Measurements from ENCODE around the gene KCNN3. TPM values are rescaled to one million over a fixed set of nuclear protein-coding genes. Genes with fewer than 3 reads are reported as not detected.

Gene KCNN3
- total and polyA plus RNA-seq, 2 donors (not counting 1 experiment from before 2014, with no cell fraction given) = 0.17 to 0.82 TPM

GRCh38 chr1:154717528-154717924 lies 152.6 kb downstream of the KCNN3 start:
- no peak overlapping the region for H3K9ac ChIP-seq (ENCODE audit: low read length)
- no peaks in the 10 kb centered on the region for H4K20me1 ChIP-seq (ENCODE audit: control insufficient read depth, insufficient read depth, low read length, poor library complexity, severe bottlenecking)
- intact Hi-C loops (cut with micrococcal nuclease) = no loop called here
- no peak overlapping the region for H3K4me3 ChIP-seq (ENCODE audit: control extremely low read depth in 1 of 5, extremely low read depth in 1 of 5, insufficient read depth in 1 of 5, low read depth in 2 of 5, low read length in 4 of 5)
- no peak for DNase-seq
- Mint-ChIP-seq H3K27me3 (no peaks in the 10 kb centered on the region), H3K4me1 (peaks cover 6% of the 10 kb centered on the region), H3K27ac (no peak overlapping the region), H3K4me3 (no peak overlapping the region), H3K9me3 (ENCODE audit: insufficient read depth) (no peaks in the 10 kb centered on the region)
- H3K9me3 ChIP-seq (ENCODE audit: control extremely low read depth in 1 of 3, control insufficient read depth in 2 of 3, insufficient read depth in 1 of 3, low read length in 2 of 3) = no peaks in the 10 kb centered on the region
- 100% methylated on average over 4 of the region's 7 CpGs for WGBS (ENCODE audit: insufficient coverage)
- H3K4me1 ChIP-seq (ENCODE audit: control insufficient read depth in 2 of 2, insufficient read depth in 2 of 2, low read length in 2 of 2) = no peaks in the 10 kb centered on the region
- H2AFZ ChIP-seq (ENCODE audit: insufficient read depth, low read depth, low read length, poor library complexity, severe bottlenecking) = no peak overlapping the region
- H3K27me3 ChIP-seq (replicated peaks in 1 of 4; ENCODE audit: control extremely low read depth in 1 of 4, control insufficient read depth in 3 of 4, insufficient read depth in 4 of 4, low read length in 3 of 4) = no peaks in the 10 kb centered on the region
- no peaks in the 10 kb centered on the region for H3K36me3 ChIP-seq (replicated peaks in 1 of 2; ENCODE audit: control extremely low read depth in 1 of 2, control insufficient read depth in 1 of 2, extremely low read depth in 1 of 2, insufficient read depth in 2 of 2, low read length in 1 of 2)
- CTCF ChIA-PET = no interaction called here
- POLR2A ChIA-PET = no interaction called here
- H3K4me2 ChIP-seq (replicated peaks; ENCODE audit: low read depth, low read length, poor library complexity, severe bottlenecking) = no peak overlapping the region
- H3K79me2 ChIP-seq (ENCODE audit: control insufficient read depth, insufficient read depth, low read length) = no peaks in the 10 kb centered on the region
- no peak for ATAC-seq (ENCODE audit: low read depth)
- H3K27ac ChIP-seq (ENCODE audit: low read length in 2 of 2) = no peak overlapping the region
- TF ChIP-seq EZH2 (IDR thresholded peaks at IDR 0.05; ENCODE audit: borderline replicate concordance, insufficient read depth, low read depth, low read length, poor library complexity, severe bottlenecking) = no peak
- no peak for TF ChIP-seq CTCF (IDR thresholded peaks at IDR 0.05)

- 100% methylated on average over 2 of the region's 6 CpGs for WGBS (ENCODE audit: insufficient coverage)
- no peak overlapping the region for H3K4me3 ChIP-seq (ENCODE audit: control extremely low read depth in 1 of 5, extremely low read depth in 1 of 5, insufficient read depth in 1 of 5, low read depth in 2 of 5, low read length in 4 of 5)
- ATAC-seq (ENCODE audit: low read depth) = no peak
- Mint-ChIP-seq H3K27me3 (no peaks in the 10 kb centered on the region), H3K9me3 (ENCODE audit: insufficient read depth) (no peaks in the 10 kb centered on the region), H3K4me1 (peaks cover 6% of the 10 kb centered on the region), H3K4me3 (no peak overlapping the region), H3K27ac (no peak overlapping the region)
- intact Hi-C loops (cut with micrococcal nuclease) = no loop called here
- H3K9me3 ChIP-seq (ENCODE audit: control extremely low read depth in 1 of 3, control insufficient read depth in 2 of 3, insufficient read depth in 1 of 3, low read length in 2 of 3) = no peaks in the 10 kb centered on the region
- no peak for TF ChIP-seq CTCF (IDR thresholded peaks at IDR 0.05)
- no peak for TF ChIP-seq EZH2 (IDR thresholded peaks at IDR 0.05; ENCODE audit: borderline replicate concordance, insufficient read depth, low read depth, low read length, poor library complexity, severe bottlenecking)
- ChIA-PET CTCF (no interaction called here), POLR2A (no interaction called here)
- no peak overlapping the region for H3K9ac ChIP-seq (ENCODE audit: low read length)
- H3K27ac ChIP-seq (ENCODE audit: low read length in 2 of 2) = no peak overlapping the region
- H3K36me3 ChIP-seq (replicated peaks in 1 of 2; ENCODE audit: control extremely low read depth in 1 of 2, control insufficient read depth in 1 of 2, extremely low read depth in 1 of 2, insufficient read depth in 2 of 2, low read length in 1 of 2) = no peaks in the 10 kb centered on the region
- H3K27me3 ChIP-seq (replicated peaks in 1 of 4; ENCODE audit: control extremely low read depth in 1 of 4, control insufficient read depth in 3 of 4, insufficient read depth in 4 of 4, low read length in 3 of 4) = no peaks in the 10 kb centered on the region
- no peaks in the 10 kb centered on the region for H4K20me1 ChIP-seq (ENCODE audit: control insufficient read depth, insufficient read depth, low read length, poor library complexity, severe bottlenecking)
- H3K4me2 ChIP-seq (replicated peaks; ENCODE audit: low read depth, low read length, poor library complexity, severe bottlenecking) = no peak overlapping the region
- H2AFZ ChIP-seq (ENCODE audit: insufficient read depth, low read depth, low read length, poor library complexity, severe bottlenecking) = no peak overlapping the region
- no peak for DNase-seq
- no peaks in the 10 kb centered on the region for H3K79me2 ChIP-seq (ENCODE audit: control insufficient read depth, insufficient read depth, low read length)
- H3K4me1 ChIP-seq (ENCODE audit: control insufficient read depth in 2 of 2, insufficient read depth in 2 of 2, low read length in 2 of 2) = no peaks in the 10 kb centered on the region
Observed at GRCh38 chr1:154716614-154717527, 153.2 kb downstream of the KCNN3 start.

Data from B cell (primary cell).